Measurements from ENCODE around the gene RPS19. TPM values are rescaled to one million over a fixed set of nuclear protein-coding genes. Genes with fewer than 3 reads are reported as not detected.

RPS19 gene
- total and polyA plus RNA-seq, 10 of the 15 experiments (the other 5 are each of a cell fraction or from before 2014, with no cell fraction given): 2,615 to 5,578 (median 4,127) TPM

DNA sequence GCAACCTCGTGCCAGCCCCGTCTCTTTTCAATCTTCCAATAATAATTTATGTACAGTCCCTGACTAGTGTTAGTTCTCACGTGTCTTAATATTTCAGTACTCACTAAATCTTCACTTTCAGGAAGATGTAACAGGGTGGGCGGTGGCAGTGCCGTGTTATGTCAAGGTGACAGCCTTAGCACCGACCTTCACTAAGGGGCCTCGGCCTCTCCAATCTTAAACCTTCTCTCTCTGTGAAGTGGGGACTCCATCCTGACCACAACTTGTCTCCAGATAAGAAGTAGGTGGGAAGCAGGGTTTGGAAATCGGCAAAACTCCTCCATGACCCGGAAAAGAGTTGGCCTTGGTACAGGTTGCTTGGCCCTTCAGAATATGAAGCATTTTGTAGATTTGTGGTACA, 1.8 kb downstream of the RPS19 start:
- H3K36me3 ChIP-seq (ENCODE audit: control insufficient read depth in 2 of 2, insufficient read depth in 2 of 2, low read length in 1 of 2): peaks cover 26 to 30% of the 10 kb centered on the region in 2 experiments
- peak overlapping the region; percentile 100 for H3K9ac ChIP-seq (ENCODE audit: control insufficient read depth, insufficient read depth, low read length)
- peak overlapping the region; percentile 84 for H3K4me2 ChIP-seq (ENCODE audit: control insufficient read depth, insufficient read depth)
- DNase-seq (ENCODE audit: low read depth, low spot score): no peak
- H3K9me3 ChIP-seq (replicated peaks; ENCODE audit: control insufficient read depth, insufficient read depth, low read length): no peaks in the 10 kb centered on the region
- peaks cover 64% of the 10 kb centered on the region for H3K79me2 ChIP-seq (ENCODE audit: control insufficient read depth, insufficient read depth, low read length)
- RAD21 ChIA-PET (ENCODE audit: unreplicated experiment): interaction anchor here (1.4 to 3.2 kb wide), 2 partner anchors 11 to 14 kb away, joined by 7 to 57 read pairs; partner anchors contain the start of gene CD79A
- H3K27me3 ChIP-seq (replicated peaks in 1 of 2; ENCODE audit: control insufficient read depth in 2 of 2, insufficient read depth in 2 of 2, low read length in 1 of 2): no peaks in the 10 kb centered on the region
- SMC1A ChIA-PET (ENCODE audit: uncharacterized antibody, unreplicated experiment): interaction anchor here (1.8 to 4.9 kb wide), 3 partner anchors 10 to 90 kb away, joined by 7 to 47 read pairs (median 19); no protein-coding TSS in a partner anchor
- BruUV-seq (replicated peaks): no TSS peak
- CTCF ChIA-PET: interaction anchor here (0.7 to 4.6 kb wide), 7 partner anchors 12 to 100 kb away, joined by 3 to 85 read pairs (median 12); partner anchors contain the start of genes CD79A and RABAC1
- no peak for ATAC-seq
- peaks cover 34% of the 10 kb centered on the region for H3K4me1 ChIP-seq (ENCODE audit: control insufficient read depth, insufficient read depth, low read length)
- WGBS (ENCODE audit: insufficient coverage, insufficient replicate concordance, low lambda C conversion rate, missing lambda C conversion rate): 28% methylated on average over 9 of the region's 9 CpGs
- in situ Hi-C loops (cut with MboI): no loop called here
- no peak for FAIRE-seq
- no peak overlapping the region for H2AFZ ChIP-seq (ENCODE audit: control insufficient read depth, low read depth, low read length)
- intact Hi-C loops (cut with micrococcal nuclease; ENCODE audit: unreplicated experiment): no loop called here
- H4K20me1 ChIP-seq (ENCODE audit: control insufficient read depth, insufficient read depth): peaks cover 20% of the 10 kb centered on the region
- H3K4me3 ChIP-seq: peak overlapping the region; percentile 94
- peak overlapping the region; percentile 98 for H3K27ac ChIP-seq (ENCODE audit: control insufficient read depth, insufficient read depth)
- TF ChIP-seq, protein P1, sequence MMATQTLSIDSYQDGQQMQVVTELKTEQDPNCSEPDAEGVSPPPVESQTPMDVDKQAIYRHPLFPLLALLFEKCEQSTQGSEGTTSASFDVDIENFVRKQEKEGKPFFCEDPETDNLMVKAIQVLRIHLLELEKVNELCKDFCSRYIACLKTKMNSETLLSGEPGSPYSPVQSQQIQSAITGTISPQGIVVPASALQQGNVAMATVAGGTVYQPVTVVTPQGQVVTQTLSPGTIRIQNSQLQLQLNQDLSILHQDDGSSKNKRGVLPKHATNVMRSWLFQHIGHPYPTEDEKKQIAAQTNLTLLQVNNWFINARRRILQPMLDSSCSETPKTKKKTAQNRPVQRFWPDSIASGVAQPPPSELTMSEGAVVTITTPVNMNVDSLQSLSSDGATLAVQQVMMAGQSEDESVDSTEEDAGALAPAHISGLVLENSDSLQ (IDR thresholded peaks at IDR 0.05): peak; percentile 26; the same call in 1 of the 2 replicates
- TF ChIP-seq, protein P2, sequence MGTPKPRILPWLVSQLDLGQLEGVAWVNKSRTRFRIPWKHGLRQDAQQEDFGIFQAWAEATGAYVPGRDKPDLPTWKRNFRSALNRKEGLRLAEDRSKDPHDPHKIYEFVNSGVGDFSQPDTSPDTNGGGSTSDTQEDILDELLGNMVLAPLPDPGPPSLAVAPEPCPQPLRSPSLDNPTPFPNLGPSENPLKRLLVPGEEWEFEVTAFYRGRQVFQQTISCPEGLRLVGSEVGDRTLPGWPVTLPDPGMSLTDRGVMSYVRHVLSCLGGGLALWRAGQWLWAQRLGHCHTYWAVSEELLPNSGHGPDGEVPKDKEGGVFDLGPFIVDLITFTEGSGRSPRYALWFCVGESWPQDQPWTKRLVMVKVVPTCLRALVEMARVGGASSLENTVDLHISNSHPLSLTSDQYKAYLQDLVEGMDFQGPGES (IDR thresholded peaks at IDR 0.05): no peak
- TF ChIP-seq POLR2AphosphoS5 (IDR thresholded peaks at IDR 0.05; ENCODE audit: low read length) (0 out of 2 replicates have a peak, but pooled peaks have one; percentile 20), POLR2A (IDR thresholded peaks at IDR 0.05; ENCODE audit: low read depth, low read length) (0 out of 2 replicates have a peak, but pooled peaks have one; percentile 16), BHLHE40 (IDR thresholded peaks at IDR 0.05; ENCODE audit: borderline replicate concordance in 1 of 2, low read depth in 2 of 2, low read length in 1 of 2) (peak in 1 of 2 experiments; percentile 33; a peak in 1 of 4 replicates)
- POLR2A ChIA-PET: interaction anchor here (1.5 to 4.3 kb wide), 8 partner anchors 9 to 96 kb away, joined by 6 to 46 read pairs (median 17); partner anchors contain the start of genes CD79A and RABAC1

Measured in GM12878 (cell line).